OCI-LY1 (cell line): Measurements from ENCODE around the gene MAF.

Experiments used
- H2AFZ ChIP-seq: fragments of 200-600 bp; sonication (generic), shearing (Covaris generic); 2 replicates; pipeline ENCODE4 v1.6.0; 2014; ENCODE audit warnings: antibody characterized with exemption, mild to moderate bottlenecking, low read length
- H3F3A ChIP-seq: fragments of 200-600 bp; sonication (generic), shearing (Covaris generic); 2 replicates; pipeline ENCODE4 v1.6.0; 2014; ENCODE audit warnings: mild to moderate bottlenecking, antibody characterized with exemption, low read length, moderate library complexity; ENCODE audit not compliant: insufficient read depth
- H3K27ac ChIP-seq: fragments of 200-600 bp; sonication (generic); 2 replicates; pipeline ENCODE4 v1.5.1; 2014; ENCODE audit warnings: low read length, mixed run types, mild to moderate bottlenecking, low read depth; ENCODE audit not compliant: poor library complexity, severe bottlenecking
- H3K27me3 ChIP-seq: fragments of 200-600 bp; sonication (generic); 2 replicates; pipeline ENCODE4 v1.6.0; 2014; ENCODE audit warnings: antibody characterized with exemption, mild to moderate bottlenecking, low read length, moderate library complexity; ENCODE audit not compliant: insufficient read depth
- H3K36me3 ChIP-seq: fragments of 200-600 bp; sonication (generic); 2 replicates; pipeline ENCODE4 v1.6.1; 2014; ENCODE audit warnings: mild to moderate bottlenecking, antibody characterized with exemption, low read length, moderate library complexity, mixed read lengths; ENCODE audit not compliant: insufficient read depth
- H3K4me1 ChIP-seq: fragments of 200-600 bp; sonication (generic); 2 replicates; pipeline ENCODE4 v1.5.1; 2014; ENCODE audit warnings: mild to moderate bottlenecking, low read length, moderate library complexity; ENCODE audit not compliant: insufficient read depth, severe bottlenecking
- H3K4me2 ChIP-seq: fragments of 200-600 bp; sonication (generic), shearing (Covaris generic); 2 replicates; pipeline ENCODE4 v1.6.1; 2014; ENCODE audit warnings: low read length
- H3K4me3 ChIP-seq: fragments of 200-600 bp; sonication (generic); 2 replicates; pipeline ENCODE4 v1.5.1; 2014; ENCODE audit warnings: low read length, low read depth, mild to moderate bottlenecking, mixed read lengths; ENCODE audit not compliant: poor library complexity, severe bottlenecking
- H3K79me2 ChIP-seq: fragments of 200-600 bp; shearing (Covaris generic); 2 replicates; pipeline ENCODE4 v1.6.1; 2016; ENCODE audit warnings: mixed run types, low read length, mixed read lengths; ENCODE audit not compliant: insufficient read depth
- H3K9ac ChIP-seq: fragments of 200-600 bp; sonication (generic), shearing (Covaris generic); 2 replicates; pipeline ENCODE4 v1.6.1; 2014; ENCODE audit warnings: mild to moderate bottlenecking, low read length, mixed read lengths
- H3K9me2 ChIP-seq: fragments of 200-600 bp; sonication (generic), shearing (Covaris generic); 2 replicates; pipeline ENCODE4 v1.6.1; 2014; ENCODE audit warnings: low read depth, mild to moderate bottlenecking, low read length, mixed read lengths
- H3K9me3 ChIP-seq: fragments of 200-600 bp; shearing (Covaris generic); 2 replicates; pipeline ENCODE4 v1.6.1; 2014; ENCODE audit warnings: low read length, mixed read lengths
- H4K20me1 ChIP-seq: fragments of 200-600 bp; sonication (generic), shearing (Covaris generic); 2 replicates; pipeline ENCODE4 v1.6.0; 2016; ENCODE audit warnings: mild to moderate bottlenecking, low read length; ENCODE audit not compliant: insufficient read depth
- EZH2 ChIP-seq: fragments of 200-600 bp; sonication (generic), shearing (Covaris generic); IDR thresholded peaks from 2 replicates; pipeline ENCODE4 v1.8.0; 2017; ENCODE audit warnings: borderline replicate concordance, mixed run types, mild to moderate bottlenecking, antibody characterized with exemption, low read length, moderate library complexity, mixed read lengths
- TF ChIP-seq, protein P1 (sequence below): fragments of 200-600 bp; sonication (generic), shearing (Covaris generic); IDR thresholded peaks from 2 replicates; pipeline ENCODE4 v1.5.1; 2017; ENCODE audit warnings: mild to moderate bottlenecking, antibody characterized with exemption, low read length, moderate library complexity, mixed read lengths

The MAF gene

DNA sequence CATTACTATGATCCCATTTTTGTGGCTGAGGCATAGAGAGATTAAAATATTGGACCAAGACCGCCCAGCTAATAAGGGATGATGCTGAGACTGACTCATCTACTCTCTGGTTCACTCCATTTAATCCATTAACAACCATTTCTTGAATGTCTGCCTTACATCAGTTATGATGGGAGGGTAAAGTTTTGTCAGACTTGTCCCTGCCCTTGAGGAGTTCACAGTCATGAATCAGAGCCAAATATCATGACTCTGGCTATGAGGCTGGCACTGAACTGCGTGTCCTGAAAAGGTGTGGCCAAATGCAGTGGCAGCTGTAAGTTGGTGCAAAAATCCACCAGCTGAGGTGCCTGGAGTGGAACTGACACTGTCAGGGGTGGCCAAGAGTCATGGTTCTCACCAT lies 35.0 kb upstream of the MAF start:
- Histone ChIP-seq H3K4me2 (no peak overlapping the region), H3K4me3 (no peak overlapping the region), H3F3A (no peaks in the 10 kb centered on the region), H3K36me3 (no peaks in the 10 kb centered on the region), H3K9me2 (no peaks in the 10 kb centered on the region), H2AFZ (no peak overlapping the region), H3K79me2 (no peaks in the 10 kb centered on the region), H3K4me1 (no peaks in the 10 kb centered on the region), H4K20me1 (no peaks in the 10 kb centered on the region), H3K9ac (no peak overlapping the region), H3K27ac (no peak overlapping the region), H3K9me3 (no peaks in the 10 kb centered on the region), H3K27me3 (no peaks in the 10 kb centered on the region)
- TF ChIP-seq EZH2: no peak
- TF ChIP-seq, protein P1, sequence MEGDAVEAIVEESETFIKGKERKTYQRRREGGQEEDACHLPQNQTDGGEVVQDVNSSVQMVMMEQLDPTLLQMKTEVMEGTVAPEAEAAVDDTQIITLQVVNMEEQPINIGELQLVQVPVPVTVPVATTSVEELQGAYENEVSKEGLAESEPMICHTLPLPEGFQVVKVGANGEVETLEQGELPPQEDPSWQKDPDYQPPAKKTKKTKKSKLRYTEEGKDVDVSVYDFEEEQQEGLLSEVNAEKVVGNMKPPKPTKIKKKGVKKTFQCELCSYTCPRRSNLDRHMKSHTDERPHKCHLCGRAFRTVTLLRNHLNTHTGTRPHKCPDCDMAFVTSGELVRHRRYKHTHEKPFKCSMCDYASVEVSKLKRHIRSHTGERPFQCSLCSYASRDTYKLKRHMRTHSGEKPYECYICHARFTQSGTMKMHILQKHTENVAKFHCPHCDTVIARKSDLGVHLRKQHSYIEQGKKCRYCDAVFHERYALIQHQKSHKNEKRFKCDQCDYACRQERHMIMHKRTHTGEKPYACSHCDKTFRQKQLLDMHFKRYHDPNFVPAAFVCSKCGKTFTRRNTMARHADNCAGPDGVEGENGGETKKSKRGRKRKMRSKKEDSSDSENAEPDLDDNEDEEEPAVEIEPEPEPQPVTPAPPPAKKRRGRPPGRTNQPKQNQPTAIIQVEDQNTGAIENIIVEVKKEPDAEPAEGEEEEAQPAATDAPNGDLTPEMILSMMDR: no peak

DNA sequence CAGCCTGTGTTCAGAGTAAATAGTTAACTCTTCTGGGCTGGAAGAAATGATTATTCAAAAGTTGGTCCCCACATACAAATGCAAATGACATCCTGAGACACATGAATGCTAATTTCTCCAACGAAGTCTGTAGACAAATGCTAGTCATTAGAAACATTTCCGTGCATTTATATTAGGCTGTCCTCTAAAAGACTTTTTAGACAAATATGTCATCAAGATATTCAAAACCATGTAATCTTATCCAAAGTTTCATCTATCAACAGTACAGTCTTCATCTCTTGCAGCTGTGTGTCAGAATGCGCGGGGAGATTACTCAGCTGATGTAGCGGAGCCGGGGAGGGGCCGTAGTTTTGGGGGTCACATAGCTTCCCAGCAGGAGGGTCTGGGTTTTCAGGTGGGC lies 33.8 kb upstream of the MAF start:
- Histone ChIP-seq H3K4me2 (no peak overlapping the region), H3K4me1 (no peaks in the 10 kb centered on the region), H3K79me2 (no peaks in the 10 kb centered on the region), H3K9me2 (no peaks in the 10 kb centered on the region), H3K9me3 (no peaks in the 10 kb centered on the region), H4K20me1 (no peaks in the 10 kb centered on the region), H3K9ac (no peak overlapping the region), H3F3A (no peaks in the 10 kb centered on the region), H3K36me3 (no peaks in the 10 kb centered on the region), H3K27me3 (no peaks in the 10 kb centered on the region), H3K27ac (no peak overlapping the region), H3K4me3 (no peak overlapping the region), H2AFZ (no peak overlapping the region)
- TF ChIP-seq, protein P1: no peak
- no peak for TF ChIP-seq EZH2

DNA sequence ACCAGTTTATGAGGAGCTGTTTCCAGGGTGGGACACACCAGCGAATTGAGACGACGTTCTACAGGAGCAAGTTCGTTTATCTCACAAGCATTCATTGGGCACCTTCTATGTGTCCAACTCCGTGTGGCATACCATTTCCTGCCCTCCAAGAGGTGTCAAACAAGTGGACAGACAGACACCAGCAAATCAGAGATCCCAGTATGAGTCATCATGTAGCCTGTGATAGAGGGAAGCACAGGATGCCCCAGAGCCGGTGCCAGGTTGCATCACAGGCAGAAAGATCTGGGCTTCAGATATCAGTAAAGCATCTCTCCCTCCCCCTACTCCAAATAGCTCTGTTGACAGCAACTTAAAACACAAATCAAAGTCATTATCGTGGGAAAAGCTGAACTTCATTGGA lies 31.8 kb upstream of the MAF start:
- no peaks in the 10 kb centered on the region for H4K20me1 ChIP-seq
- H3K9me3 ChIP-seq: no peaks in the 10 kb centered on the region
- H3K9ac ChIP-seq: no peak overlapping the region
- no peaks in the 10 kb centered on the region for H3K36me3 ChIP-seq
- H3K4me2 ChIP-seq: no peak overlapping the region
- H3K4me1 ChIP-seq: no peaks in the 10 kb centered on the region
- H2AFZ ChIP-seq: no peak overlapping the region
- no peak overlapping the region for H3K27ac ChIP-seq
- TF ChIP-seq EZH2: no peak
- TF ChIP-seq, protein P1: no peak
- no peaks in the 10 kb centered on the region for H3K9me2 ChIP-seq
- no peak overlapping the region for H3K4me3 ChIP-seq
- no peaks in the 10 kb centered on the region for H3K79me2 ChIP-seq
- no peaks in the 10 kb centered on the region for H3K27me3 ChIP-seq
- no peaks in the 10 kb centered on the region for H3F3A ChIP-seq
